COLO668 (cell line): ENCODE data around the gene ETS1.

Experiments
- DNase-seq: peaks from one replicate; lab custom pipeline; 2025; ENCODE audit not compliant: unreplicated experiment; lab: John Stamatoyannopoulos, UW

Gene ETS1

DNA sequence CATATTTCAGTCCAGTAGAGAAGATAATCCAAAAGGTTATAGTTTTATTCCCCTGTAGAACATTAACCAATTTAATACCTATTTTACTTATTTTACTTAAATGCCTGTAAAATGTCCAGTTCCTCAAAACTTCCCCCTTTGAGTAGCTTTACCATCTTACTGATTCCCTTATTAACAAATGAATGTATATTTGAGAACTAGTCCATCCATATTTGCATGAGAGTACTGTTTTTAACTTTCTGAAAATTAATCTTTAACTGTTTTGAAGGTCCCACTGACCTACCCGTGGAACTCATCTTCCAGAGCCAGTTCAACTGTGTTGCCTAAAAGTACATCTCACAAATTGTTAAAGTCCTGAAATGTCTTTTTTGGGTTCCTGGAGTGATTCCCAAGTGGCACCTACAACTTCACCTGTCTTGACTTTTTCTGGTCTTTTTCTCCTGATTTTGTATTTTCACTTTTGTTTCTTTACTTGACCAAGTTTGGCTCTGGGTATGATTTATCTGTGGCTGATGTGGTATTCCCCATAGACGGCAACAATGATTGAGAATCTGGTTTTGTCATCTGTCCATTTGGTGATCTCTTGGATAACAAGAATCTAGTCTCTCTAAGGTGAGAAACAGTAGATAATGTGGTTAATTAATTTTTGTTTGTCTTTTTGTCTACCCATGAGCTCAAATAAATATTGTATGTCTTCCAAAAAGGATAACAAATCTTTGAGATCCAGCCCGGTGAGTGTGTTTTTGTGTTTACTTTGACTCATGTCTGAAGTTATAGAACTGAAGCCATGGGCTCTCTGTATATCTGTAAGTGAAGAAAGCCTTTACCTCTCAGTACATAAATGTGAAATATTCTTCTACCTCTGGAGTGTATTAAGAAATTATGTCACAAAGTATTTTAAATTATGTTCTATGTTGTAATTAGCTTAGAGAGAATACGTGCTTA lies 174.2 kb downstream of the ETS1 start:
- DNase-seq, result no peak

- DNase-seq, result no peak
Observed at GRCh38 chr11:128411812-128412211, 175.5 kb downstream of the ETS1 start.

DNA sequence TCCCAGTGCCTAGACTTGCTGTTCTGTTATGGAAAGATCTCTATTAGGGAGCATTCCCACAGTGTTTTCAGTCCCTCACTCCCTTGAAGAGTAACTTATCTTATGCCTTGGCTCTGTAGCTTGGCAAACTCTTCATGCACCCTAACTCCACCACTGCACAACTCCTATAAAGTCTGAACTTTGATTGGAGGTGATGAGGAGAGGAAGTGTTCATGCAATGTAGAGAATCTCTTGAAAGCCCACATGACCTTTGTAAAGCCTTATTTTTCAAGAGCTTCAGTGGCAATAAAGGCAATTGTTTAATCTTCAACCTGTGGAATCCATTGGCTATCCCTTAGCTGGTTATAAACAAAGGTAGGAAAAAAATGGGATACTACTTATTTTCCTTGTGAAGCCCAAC lies 176.2 kb downstream of the ETS1 start:
- DNase-seq, result no peak

- no peak for DNase-seq
Observed at GRCh38 chr11:128409476-128409875, 177.9 kb downstream of the ETS1 start.
